Endothelial cell of hepatic sinusoid (primary cell): ENCODE data around the gene SLC6A1.

ENCODE experiments used
- in situ Hi-C: cut with HindIII; loops from 2 replicates; pipeline ENCODE4 v1.10.0; 2017; ENCODE audit warnings: low sequenced_read_pairs

SLC6A1 gene

GRCh38 chr3:10968401-10968800, 24.1 kb upstream of the SLC6A1 start:
- in situ Hi-C loops = loop anchor here (5.0 kb wide), 1 partner anchor 64 kb away; no protein-coding TSS in a partner anchor

GRCh38 chr3:10970306-10970960, 22.1 kb upstream of the SLC6A1 start:
- in situ Hi-C loops = no loop called here

GRCh38 chr3:10972072-10972782, 20.3 kb upstream of the SLC6A1 start:
- in situ Hi-C loops = no loop called here

GRCh38 chr3:10973046-10973595, 19.4 kb upstream of the SLC6A1 start:
- in situ Hi-C loops = no loop called here

GRCh38 chr3:10974131-10974530, 18.4 kb upstream of the SLC6A1 start:
- in situ Hi-C loops = no loop called here

GRCh38 chr3:10974746-10975375, 17.7 kb upstream of the SLC6A1 start:
- in situ Hi-C loops = no loop called here

- in situ Hi-C loops = no loop called here
Observed at GRCh38 chr3:10975695-10976234, 16.8 kb upstream of the SLC6A1 start.

- in situ Hi-C loops = no loop called here
Observed at GRCh38 chr3:10976770-10977169, 15.8 kb upstream of the SLC6A1 start.

GRCh38 chr3:10977892-10978510, 14.5 kb upstream of the SLC6A1 start:
- in situ Hi-C loops = no loop called here

- in situ Hi-C loops = no loop called here
Observed at GRCh38 chr3:10978956-10979355, 13.6 kb upstream of the SLC6A1 start.

- in situ Hi-C loops = no loop called here
Observed at GRCh38 chr3:10980312-10980711, 12.2 kb upstream of the SLC6A1 start.

- in situ Hi-C loops = no loop called here
Observed at GRCh38 chr3:10981031-10981430, 11.5 kb upstream of the SLC6A1 start.

GRCh38 chr3:10981961-10982360, 10.6 kb upstream of the SLC6A1 start:
- in situ Hi-C loops = no loop called here

GRCh38 chr3:10982782-10983181, 9.8 kb upstream of the SLC6A1 start:
- in situ Hi-C loops = no loop called here

- in situ Hi-C loops = no loop called here
Observed at GRCh38 chr3:10983219-10983916, 9.2 kb upstream of the SLC6A1 start.

- in situ Hi-C loops = no loop called here
Observed at GRCh38 chr3:10984371-10984896, 8.1 kb upstream of the SLC6A1 start.

- in situ Hi-C loops = no loop called here
Observed at GRCh38 chr3:10985181-10985580, 7.4 kb upstream of the SLC6A1 start.

GRCh38 chr3:10986592-10986991, 6.0 kb upstream of the SLC6A1 start:
- in situ Hi-C loops = no loop called here

- in situ Hi-C loops = no loop called here
Observed at GRCh38 chr3:10988001-10988665, 4.4 kb upstream of the SLC6A1 start.
